Measurements from ENCODE around the gene GP2. TPM values are rescaled to one million over a fixed set of nuclear protein-coding genes. Genes with fewer than 3 reads are reported as not detected.

GP2 gene
- total RNA-seq, 4 donors from 2014 or later = 9.1 to 23.9 (median 12.0) TPM

- DNase-seq = no peak
- H3K27ac ChIP-seq = no peak overlapping the region
- H3K36me3 ChIP-seq = no peaks in the 10 kb centered on the region
- H3K9me3 ChIP-seq = no peaks in the 10 kb centered on the region
- no peak overlapping the region for H3K4me3 ChIP-seq
- no peak for TF ChIP-seq POLR2A (IDR thresholded peaks at IDR 0.05)
- TF ChIP-seq CTCF (IDR thresholded peaks at IDR 0.05) = no peak
- H3K27me3 ChIP-seq = no peaks in the 10 kb centered on the region
- H3K4me1 ChIP-seq = no peaks in the 10 kb centered on the region
Measured at GRCh38 chr16:20271893-20272292, 55.4 kb downstream of the GP2 start.

GRCh38 chr16:20268409-20268808 lies 58.9 kb downstream of the GP2 start:
- Histone ChIP-seq H3K27me3 (no peaks in the 10 kb centered on the region), H3K4me1 (no peaks in the 10 kb centered on the region), H3K4me3 (no peak overlapping the region), H3K27ac (no peak overlapping the region), H3K9me3 (no peaks in the 10 kb centered on the region), H3K36me3 (no peaks in the 10 kb centered on the region)
- DNase-seq = no peak
- TF ChIP-seq POLR2A (IDR thresholded peaks at IDR 0.05) (no peak), CTCF (IDR thresholded peaks at IDR 0.05) (no peak)

GRCh38 chr16:20265019-20265418 lies 62.3 kb downstream of the GP2 start:
- TF ChIP-seq POLR2A (IDR thresholded peaks at IDR 0.05) = no peak
- no peak for TF ChIP-seq CTCF (IDR thresholded peaks at IDR 0.05)
- Histone ChIP-seq H3K27ac (no peak overlapping the region), H3K4me1 (no peaks in the 10 kb centered on the region), H3K27me3 (no peaks in the 10 kb centered on the region), H3K9me3 (no peaks in the 10 kb centered on the region), H3K4me3 (no peak overlapping the region), H3K36me3 (no peaks in the 10 kb centered on the region)
- no peak for DNase-seq

- no peak overlapping the region for H3K4me3 ChIP-seq
- H3K27me3 ChIP-seq = no peaks in the 10 kb centered on the region
- no peak for DNase-seq
- H3K36me3 ChIP-seq = no peaks in the 10 kb centered on the region
- no peak overlapping the region for H3K27ac ChIP-seq
- no peaks in the 10 kb centered on the region for H3K4me1 ChIP-seq
- no peaks in the 10 kb centered on the region for H3K9me3 ChIP-seq
- TF ChIP-seq CTCF (IDR thresholded peaks at IDR 0.05) (no peak), POLR2A (IDR thresholded peaks at IDR 0.05) (no peak)
Measured at GRCh38 chr16:20263138-20263855, 64.0 kb downstream of the GP2 start.

GRCh38 chr16:20262248-20262647 lies 65.1 kb downstream of the GP2 start:
- H3K27ac ChIP-seq = no peak overlapping the region
- no peaks in the 10 kb centered on the region for H3K27me3 ChIP-seq
- no peak overlapping the region for H3K4me3 ChIP-seq
- H3K4me1 ChIP-seq = no peaks in the 10 kb centered on the region
- no peak for DNase-seq
- no peaks in the 10 kb centered on the region for H3K36me3 ChIP-seq
- H3K9me3 ChIP-seq = no peaks in the 10 kb centered on the region
- TF ChIP-seq POLR2A (IDR thresholded peaks at IDR 0.05) (no peak), CTCF (IDR thresholded peaks at IDR 0.05) (no peak)
